DOHH2 (cell line): Measurements from ENCODE around the gene DENND1A.

ENCODE experiments used
- H3F3A ChIP-seq: fragments of 200-600 bp; sonication (generic), shearing (Covaris generic); 2 replicates; pipeline ENCODE4 v1.6.0; 2016; ENCODE audit warnings: antibody characterized with exemption, mild to moderate bottlenecking; ENCODE audit not compliant: control insufficient read depth, insufficient read depth
- H3K27ac ChIP-seq: fragments of 200-600 bp; sonication (generic); 2 replicates; pipeline ENCODE4 v1.5.1; 2014; ENCODE audit warnings: low read depth, mild to moderate bottlenecking, low read length, moderate library complexity
- H3K27me3 ChIP-seq: fragments of 200-600 bp; sonication (generic); 2 replicates; pipeline ENCODE4 v1.6.1; 2014; ENCODE audit warnings: mild to moderate bottlenecking, low read length, mixed read lengths; ENCODE audit not compliant: control insufficient read depth
- H3K36me3 ChIP-seq: fragments of 200-600 bp; sonication (generic); 2 replicates; pipeline ENCODE4 v1.6.1; 2014; ENCODE audit warnings: mild to moderate bottlenecking, low read length, moderate library complexity, mixed read lengths; ENCODE audit not compliant: control insufficient read depth
- H3K4me1 ChIP-seq: fragments of 200-600 bp; sonication (generic); 2 replicates; pipeline ENCODE4 v1.6.1; 2014; ENCODE audit warnings: mild to moderate bottlenecking, low read length, mixed read lengths; ENCODE audit not compliant: control insufficient read depth
- H3K4me2 ChIP-seq: fragments of 200-600 bp; sonication (generic); 2 replicates; pipeline ENCODE4 v1.6.0; 2014; ENCODE audit warnings: mild to moderate bottlenecking, low read length, moderate library complexity
- H3K4me3 ChIP-seq: fragments of 200-600 bp; sonication (generic); 2 replicates; pipeline ENCODE4 v1.5.1; 2014; ENCODE audit warnings: mild to moderate bottlenecking, low read length, mixed read lengths
- H3K79me2 ChIP-seq: fragments of 200-600 bp; sonication (generic); 2 replicates; pipeline ENCODE4 v1.6.1; 2014; ENCODE audit warnings: mild to moderate bottlenecking, low read length, mixed read lengths; ENCODE audit not compliant: control insufficient read depth
- H3K9me2 ChIP-seq: fragments of 200-600 bp; sonication (generic); replicated peaks from 2 replicates; pipeline ENCODE4 v1.6.1; 2014; ENCODE audit warnings: mild to moderate bottlenecking, low read length, mixed read lengths; ENCODE audit not compliant: control insufficient read depth
- H3K9me3 ChIP-seq: fragments of 200-600 bp; sonication (generic); 2 replicates; pipeline ENCODE4 v1.6.1; 2014; ENCODE audit warnings: antibody characterized with exemption, low read length, mixed read lengths; ENCODE audit not compliant: control insufficient read depth, insufficient read depth
- H4K20me1 ChIP-seq: fragments of 200-600 bp; sonication (generic); 2 replicates; pipeline ENCODE4 v1.6.0; 2014; ENCODE audit warnings: low read depth, mild to moderate bottlenecking, antibody characterized with exemption, low read length, moderate library complexity; ENCODE audit not compliant: control insufficient read depth, insufficient read depth
- CTCF ChIP-seq: fragments of 200-600 bp; sonication (generic); IDR thresholded peaks from one replicate; pipeline ENCODE4 v1.5.1; 2014; ENCODE audit warnings: antibody characterized with exemption, mild to moderate bottlenecking, low read depth, low read length; ENCODE audit not compliant: poor library complexity, severe bottlenecking
- EZH2phosphoT487 ChIP-seq: fragments of 200-600 bp; sonication (generic); IDR thresholded peaks from 2 replicates; pipeline ENCODE4 v1.6.1; 2017; ENCODE audit warnings: borderline replicate concordance, mild to moderate bottlenecking, antibody characterized with exemption, low read length, moderate library complexity, mixed read lengths

Gene DENND1A

GRCh38 chr9:123928533-123929176, 1.3 kb downstream of the DENND1A start:
- TF ChIP-seq EZH2phosphoT487 (no peak), CTCF (peak; percentile 20)
- H4K20me1 ChIP-seq = no peaks in the 10 kb centered on the region
- H3K4me1 ChIP-seq = peaks cover 45% of the 10 kb centered on the region
- peaks cover 56% of the 10 kb centered on the region for H3K79me2 ChIP-seq
- H3K9me2 ChIP-seq = no peaks in the 10 kb centered on the region
- H3K36me3 ChIP-seq = no peaks in the 10 kb centered on the region
- H3K27me3 ChIP-seq = peaks cover 3% of the 10 kb centered on the region; the same call in 1 of the 2 replicates
- no peak overlapping the region for H3K27ac ChIP-seq
- H3K4me3 ChIP-seq = peak overlapping the region; percentile 77
- no peaks in the 10 kb centered on the region; the same call in 1 of the 2 replicates for H3K9me3 ChIP-seq
- peak overlapping the region; percentile 72 for H3K4me2 ChIP-seq
- no peaks in the 10 kb centered on the region; the same call in 1 of the 2 replicates for H3F3A ChIP-seq

- no peaks in the 10 kb centered on the region; the same call in 1 of the 2 replicates for H3K9me3 ChIP-seq
- H3K36me3 ChIP-seq = no peaks in the 10 kb centered on the region
- peaks cover 64% of the 10 kb centered on the region for H3K79me2 ChIP-seq
- no peaks in the 10 kb centered on the region for H3K27me3 ChIP-seq
- no peak overlapping the region for H3K27ac ChIP-seq
- TF ChIP-seq CTCF = no peak
- TF ChIP-seq EZH2phosphoT487 = no peak
- H3K4me3 ChIP-seq = peak overlapping the region; percentile 77
- H3K4me1 ChIP-seq = peaks cover 45% of the 10 kb centered on the region
- H3K9me2 ChIP-seq = no peaks in the 10 kb centered on the region
- peaks cover 2% of the 10 kb centered on the region; the same call in 1 of the 2 replicates for H4K20me1 ChIP-seq
- peak overlapping the region; percentile 72 for H3K4me2 ChIP-seq
- H3F3A ChIP-seq = no peaks in the 10 kb centered on the region; the same call in 1 of the 2 replicates
These were observed 2.0 kb downstream of the DENND1A start for GRCh38 chr9:123927625-123928532.

GRCh38 chr9:123926941-123927340, 3.0 kb downstream of the DENND1A start:
- Histone ChIP-seq H3K4me3 (peak overlapping the region; percentile 77; the same call in 1 of the 2 replicates), H3K4me1 (peaks cover 42% of the 10 kb centered on the region), H3F3A (no peaks in the 10 kb centered on the region; the same call in 1 of the 2 replicates), H3K4me2 (peak overlapping the region; percentile 72), H4K20me1 (peaks cover 6% of the 10 kb centered on the region; the same call in 1 of the 2 replicates), H3K36me3 (no peaks in the 10 kb centered on the region), H3K27ac (no peak overlapping the region), H3K9me2 (no peaks in the 10 kb centered on the region), H3K9me3 (no peaks in the 10 kb centered on the region; the same call in 1 of the 2 replicates), H3K79me2 (peaks cover 71% of the 10 kb centered on the region), H3K27me3 (no peaks in the 10 kb centered on the region)
- TF ChIP-seq CTCF (no peak), EZH2phosphoT487 (no peak)
